GM19099 (cell line): ENCODE results near the gene ST3GAL4.

Source experiments
- POLR2A ChIP-seq: IDR thresholded peaks from 3 replicates; pipeline ENCODE4 v1.6.1; 2011; ENCODE audit warnings: low read depth; ENCODE audit not compliant: insufficient read length; ENCODE audit errors: extremely low read depth

The ST3GAL4 gene

GRCh38 chr11:126352934-126353801 is 2.3 kb upstream of the ST3GAL4 start:
- TF ChIP-seq POLR2A = no peak

GRCh38 chr11:126354631-126355323 is 709 bp upstream of the ST3GAL4 start:
- TF ChIP-seq POLR2A = no peak

GRCh38 chr11:126355926-126356897 is 726 bp downstream of the ST3GAL4 start:
- no peak for TF ChIP-seq POLR2A

- no peak for TF ChIP-seq POLR2A
These were observed 1.8 kb downstream of the ST3GAL4 start for GRCh38 chr11:126357055-126357962.

GRCh38 chr11:126357969-126358762 is 2.7 kb downstream of the ST3GAL4 start:
- TF ChIP-seq POLR2A = no peak

GRCh38 chr11:126358763-126359160 is 3.3 kb downstream of the ST3GAL4 start:
- no peak for TF ChIP-seq POLR2A

GRCh38 chr11:126359431-126360048 is 4.1 kb downstream of the ST3GAL4 start:
- TF ChIP-seq POLR2A = no peak

GRCh38 chr11:126360049-126360446 is 4.6 kb downstream of the ST3GAL4 start:
- TF ChIP-seq POLR2A = no peak

- TF ChIP-seq POLR2A = no peak
These were observed 5.9 kb downstream of the ST3GAL4 start for GRCh38 chr11:126361400-126361799.

GRCh38 chr11:126362879-126363655 is 7.6 kb downstream of the ST3GAL4 start:
- no peak for TF ChIP-seq POLR2A

- no peak for TF ChIP-seq POLR2A
These were observed 8.3 kb downstream of the ST3GAL4 start for GRCh38 chr11:126363706-126364248.
